Pancreas (tissue), 10 donors: ENCODE results near the gene BPIFB4. TPM values are rescaled to one million over a fixed set of nuclear protein-coding genes. Genes with fewer than 3 reads are reported as not detected.
A peak's percentile ranks its signal among the peaks of the same experiment; 100 is the strongest.
"Not testable (repeated sequence)": the region's sequence is repeated elsewhere in the genome, so short reads cannot be mapped to it uniquely, and the experiment has no call there.

Experiments used
- ATAC-seq, 4 donors: fragments of 200-7000 bp; cut with Tn5 transposase; one replicate each; pipeline versions ENCODE4 v1.8.0 to v1.9.1; 2020; ENCODE audit warnings: mild to moderate bottlenecking in 4 of 4, moderate library complexity in 4 of 4
- DNase-seq, 6 donors: peaks; one replicate each; pipeline ENCODE4 v3.0.0-alpha.2; 2020
- FAIRE-seq: peaks from 2 replicates; lab custom pipeline; 2012; peaks lifted over from hg19 to GRCh38; lab: Jason Lieb, UNC
- H3K27ac ChIP-seq, 4 donors: fragments of 200-600 bp; sonication (generic); 1 replicate in 3 of 4; 2 replicates in 1 of 4; pipeline versions ENCODE4 v1.5.0 to v1.8.0; 2020
- H3K27me3 ChIP-seq, 4 donors: fragments of 200-600 bp; one replicate each; pipeline ENCODE4 v1.8.0; 2021
- H3K36me3 ChIP-seq, 3 donors: fragments of 200-600 bp; sonication (generic) in 1 of 3; one replicate each; pipeline versions ENCODE4 v1.5.0 to v1.8.0; 2020 to 2021
- H3K4me1 ChIP-seq, 3 donors: fragments of 200-600 bp; one replicate each; pipeline ENCODE4 v1.8.0; 2021
- H3K4me3 ChIP-seq, 4 donors: fragments of 200-600 bp; sonication (generic) in 2 of 4; one replicate each; pipeline versions ENCODE4 v1.5.0 to v1.8.0; 2020 to 2021
- H3K9me3 ChIP-seq, 4 donors: fragments of 200-600 bp; one replicate each; pipeline ENCODE4 v1.8.0; 2021
- CTCF ChIP-seq, 4 donors: fragments of 200-600 bp; sonication (generic) in 3 of 4; IDR thresholded peaks; one replicate each; pipeline versions ENCODE4 v1.5.0 to v1.8.0; 2021; ENCODE audit warnings: antibody characterized with exemption in 4 of 4
- WGBS, 2 donors: extraction: QIAGEN DNeasy Blood & Tissue Kit; methylation state at CpG; one replicate each; pipeline ENCODE4 v1.1.7; 2013; 5-methylcytosine and 5-hydroxymethylcytosine counted together
- intact Hi-C, 3 donors: fragments of 100-400 bp; cut with DNase I; formaldehyde crosslinking; loops; one replicate each; pipeline versions ENCODE4 v1.11.1 to v1.14.2; 2022
- polyA plus RNA-seq, 2 donors: library from polyadenylated mRNA; stranded (reverse); fragments of 200-250 nt; gene quantifications; one replicate each; pipeline ENCODE4 v1.2.3, GENCODE V29; 2013
- total RNA-seq, 6 donors: library from RNA; stranded (reverse); fragmentation: NEBNext Ultra II Directional in 4 of 6; extraction: Animal tissue kit (Norgen Biotek cat#: 25700) in 4 of 6; gene quantifications; one replicate each; pipeline versions ENCODE4 v1.2.1 to v1.2.4, GENCODE V29; 2021 to 2023
- donor health status: healthy with polysubstance abuse.
- donor health status: DM: no; HTN: no; CAD: no; lungs with moderate emphysema.
- donor health status: DM: no; HTN: no; CAD: no.
- donor health status: control.
- donor health status: control.
- donor health status: Bipolar disorder and iron deficiency.
- donor health status: DM: yes; HTN: yes; CAD: no.
- donor health status: DM: no; HTN: no; CAD: no.
- donor health status: DM: no; HTN: no; CAD: no.
- donor health status: DM: yes; HTN: yes; CAD: no.

Gene BPIFB4
- total and polyA plus RNA-seq, 8 donors: not detected

DNA sequence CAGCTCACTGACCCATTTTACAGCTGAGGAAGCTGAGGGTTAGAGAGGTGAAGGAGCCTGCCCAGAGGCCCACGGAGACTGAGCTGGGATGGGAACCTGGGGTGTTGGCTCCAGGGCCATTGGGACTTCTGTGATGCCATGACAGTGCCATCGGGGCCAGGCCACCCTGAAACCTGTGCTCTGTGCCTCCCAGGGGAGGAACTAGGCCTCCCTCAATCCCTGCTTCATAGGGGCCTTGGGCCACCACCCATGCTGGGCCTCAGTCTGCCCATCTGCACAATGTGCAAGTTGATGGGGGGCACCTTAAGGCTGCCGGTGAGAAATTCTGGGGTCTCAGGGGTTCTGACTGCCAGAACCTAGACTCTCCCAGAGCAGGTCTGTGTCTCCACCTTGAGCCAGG is 24.9 kb downstream of the BPIFB4 start:
- H3K36me3 ChIP-seq: no peaks in the 10 kb centered on the region
- 82 to 89% methylated on average over 3 of the region's 3 CpGs for WGBS, 2 donors
- no peak for ATAC-seq
- no peak for TF ChIP-seq CTCF (IDR thresholded peaks at IDR 0.05)
- H3K9me3 ChIP-seq: no peaks in the 10 kb centered on the region
- no peak overlapping the region for H3K27ac ChIP-seq
- FAIRE-seq: no peak
- DNase-seq: no peak
- H3K4me1 ChIP-seq: no peaks in the 10 kb centered on the region
- no peak overlapping the region for H3K4me3 ChIP-seq
- no peaks in the 10 kb centered on the region for H3K27me3 ChIP-seq
- intact Hi-C loops: no loop called here

DNA sequence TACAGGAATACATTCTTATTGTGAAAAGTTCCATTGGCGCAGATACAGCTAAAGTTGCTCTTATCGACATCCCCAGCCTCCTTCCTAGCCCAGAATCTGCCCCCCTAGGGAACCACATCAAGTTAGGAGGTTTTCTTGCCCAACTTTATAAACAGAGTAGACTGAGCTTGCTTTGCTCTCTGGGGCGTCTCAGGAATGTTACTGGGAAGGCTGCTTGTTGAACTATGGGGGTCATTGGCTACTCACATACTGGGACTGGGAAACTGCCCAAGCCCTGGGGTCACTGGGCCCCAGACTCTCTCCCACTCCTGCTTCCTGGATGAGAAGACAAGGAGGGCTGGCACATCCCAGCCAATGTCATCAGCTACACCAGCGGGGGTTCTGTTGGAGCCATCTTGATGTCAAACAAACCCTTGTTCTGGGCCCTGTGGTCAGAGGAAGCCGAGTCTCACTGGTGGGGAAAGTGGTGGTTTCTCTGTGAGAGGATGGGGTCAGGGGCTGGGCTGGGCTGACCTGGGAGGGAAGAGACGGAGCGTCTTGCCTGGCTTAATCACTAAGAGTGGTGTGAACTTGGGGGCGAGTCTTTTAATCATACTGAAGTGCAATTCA is 26.0 kb downstream of the BPIFB4 start:
- TF ChIP-seq CTCF (IDR thresholded peaks at IDR 0.05): no peak
- FAIRE-seq (no peak), DNase-seq (no peak), ATAC-seq (peak in 1 of 4 donors; percentile 50)
- Histone ChIP-seq H3K36me3 (no peaks in the 10 kb centered on the region), H3K27me3 (no peaks in the 10 kb centered on the region), H3K4me1 (no peaks in the 10 kb centered on the region), H3K9me3 (no peaks in the 10 kb centered on the region), H3K27ac (no peak overlapping the region), H3K4me3 (no peak overlapping the region)
- intact Hi-C loops: no loop called here
- 74 to 82% methylated on average over 8 of the region's 8 CpGs for WGBS, 2 donors

DNA sequence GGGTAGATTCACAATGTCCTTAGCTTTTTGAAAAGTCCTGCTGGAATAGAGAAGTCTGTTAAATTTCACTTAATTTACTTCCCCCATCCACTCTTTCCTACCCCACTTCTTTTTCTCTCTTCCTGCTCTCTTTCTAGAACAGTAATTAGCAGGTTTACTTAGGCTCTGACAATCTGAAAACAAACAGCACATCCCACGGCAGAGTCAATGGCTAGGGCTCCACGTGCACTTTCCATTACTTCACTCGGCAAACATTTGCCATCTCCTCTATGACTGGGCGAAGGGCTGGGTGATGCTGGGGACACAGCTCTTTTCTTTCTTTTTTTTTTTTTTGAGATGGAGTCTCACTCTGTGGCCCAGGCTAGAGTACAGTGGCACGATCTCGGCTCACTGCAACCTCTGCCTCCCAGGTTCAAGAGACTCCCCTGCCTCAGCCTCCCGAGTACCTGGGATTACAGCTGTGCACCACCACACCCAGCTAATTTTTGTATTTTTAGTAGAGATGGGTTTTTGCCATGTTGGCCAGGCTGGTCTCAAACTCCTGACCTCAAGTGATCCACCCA is 26.7 kb downstream of the BPIFB4 start:
- ATAC-seq (peak in 3 of 4 donors; percentile 87 to 94 (median 93)), DNase-seq (peak in 1 of 6 donors; percentile 41)
- FAIRE-seq, H3K27ac ChIP-seq, H3K9me3 ChIP-seq, intact Hi-C loops, H3K4me1 ChIP-seq, H3K36me3 ChIP-seq, H3K4me3 ChIP-seq, H3K27me3 ChIP-seq: not testable (repeated sequence)
- 44 to 67% methylated on average over 7 of the region's 7 CpGs for WGBS, 2 donors

- Histone ChIP-seq H3K27ac (no peak overlapping the region), H3K4me3 (no peak overlapping the region), H3K4me1 (peaks cover 0 to 9% (median 9%) of the 10 kb centered on the region in 3 donors), H3K36me3 (no peaks in the 10 kb centered on the region), H3K9me3 (no peaks in the 10 kb centered on the region), H3K27me3 (no peaks in the 10 kb centered on the region)
- FAIRE-seq (no peak), ATAC-seq (no peak), DNase-seq (no peak)
- intact Hi-C loops: no loop called here
- no peak for TF ChIP-seq CTCF (IDR thresholded peaks at IDR 0.05)
- WGBS, 2 donors: 72 to 81% methylated on average over 2 of the region's 2 CpGs
These were observed 29.2 kb downstream of the BPIFB4 start for GRCh38 chr20:33108661-33109060.

DNA sequence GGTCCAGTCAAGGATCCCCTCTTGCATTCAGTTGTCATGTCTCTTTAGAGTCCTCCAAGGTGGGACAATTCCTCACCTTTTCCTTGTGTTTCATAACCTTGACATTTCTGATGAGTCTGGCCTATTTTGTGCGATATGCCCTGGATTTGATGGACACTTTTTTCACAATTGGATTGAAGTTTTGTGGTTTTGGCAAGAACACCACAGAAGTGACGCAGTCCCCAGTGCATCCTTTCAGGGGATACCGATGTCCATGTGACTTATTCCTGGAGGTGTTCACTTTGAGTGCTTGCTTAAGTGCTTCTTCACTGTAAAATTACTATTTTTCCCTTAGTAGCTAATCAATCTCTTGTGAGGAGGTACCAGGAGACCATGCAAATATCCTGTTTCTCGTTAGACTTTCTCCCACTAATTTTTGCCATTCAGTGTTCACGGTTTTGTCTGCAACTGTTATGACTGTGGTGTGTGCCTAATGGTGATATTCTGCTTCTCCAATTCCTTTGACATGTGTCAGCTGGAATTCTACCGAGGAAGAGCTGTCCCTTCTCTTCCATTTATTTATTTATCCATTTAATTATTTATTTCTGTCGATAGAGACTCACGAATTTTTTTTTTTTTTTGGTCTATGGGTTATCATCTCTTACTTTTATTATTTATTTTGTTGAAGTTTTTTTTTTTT is 30.8 kb downstream of the BPIFB4 start:
- Histone ChIP-seq H3K36me3 (no peaks in the 10 kb centered on the region), H3K9me3 (no peaks in the 10 kb centered on the region), H3K4me1 (peaks cover 5 to 9% (median 9%) of the 10 kb centered on the region in 3 donors), H3K27me3 (no peaks in the 10 kb centered on the region), H3K27ac (no peak overlapping the region), H3K4me3 (no peak overlapping the region)
- DNase-seq (no peak), FAIRE-seq (no peak), ATAC-seq (no peak)
- no peak for TF ChIP-seq CTCF (IDR thresholded peaks at IDR 0.05)
- intact Hi-C loops: no loop called here
- WGBS, 2 donors: 87 to 89% methylated on average over 8 of the region's 8 CpGs
